ENCODE results near the gene ANKRD12.
A peak's percentile ranks its signal among the peaks of the same experiment; 100 is the strongest.
"Not testable (repeated sequence)": the region's sequence is repeated elsewhere in the genome, so short reads cannot be mapped to it uniquely, and the experiment has no call there.

ANKRD12 gene

DNA sequence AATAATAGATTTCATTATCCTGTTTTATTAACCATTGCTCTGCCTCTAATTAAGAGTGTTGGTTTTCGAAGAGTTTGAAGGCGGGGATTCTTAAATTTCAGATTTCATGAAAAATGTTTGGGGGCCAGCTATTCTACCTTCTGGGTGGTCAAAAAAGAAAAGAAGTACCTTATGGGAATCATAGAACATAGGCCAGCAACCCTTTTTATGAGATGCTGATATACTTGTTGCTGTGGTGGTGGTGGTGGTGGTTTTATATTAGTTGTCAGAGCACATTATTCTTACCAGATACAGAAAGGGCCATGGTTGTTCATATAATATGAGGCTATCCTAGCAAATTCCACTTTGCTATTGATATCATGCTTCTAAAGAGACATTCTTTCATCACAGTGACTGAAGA, 4.4 kb downstream of the ANKRD12 start:
- no peak for DNase-seq

DNA sequence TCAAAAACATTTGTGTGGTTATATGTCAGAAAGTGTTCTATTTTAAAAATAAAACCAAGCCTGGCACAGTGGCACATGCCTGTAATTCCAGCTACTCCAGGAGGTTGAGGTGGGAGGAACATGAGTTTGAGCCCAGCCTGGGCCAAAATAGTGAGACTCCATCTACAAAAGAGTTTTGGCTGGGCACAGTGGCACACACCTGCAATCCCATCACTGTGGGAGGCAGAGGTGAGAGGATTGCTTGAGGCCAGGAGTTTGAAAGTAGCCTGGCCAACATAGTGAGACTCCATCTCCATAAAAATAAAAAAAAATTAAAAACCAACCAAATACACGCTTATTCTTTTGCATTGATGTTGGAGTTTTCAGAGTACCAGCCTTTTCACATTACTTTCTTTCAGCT, 9.6 kb downstream of the ANKRD12 start:
- DNase-seq, result no peak

- DNase-seq, result peak; percentile 16
Observed at GRCh38 chr18:9147440-9148202, 11.0 kb downstream of the ANKRD12 start.

GRCh38 chr18:9148203-9148552, 11.6 kb downstream of the ANKRD12 start:
- no peak for DNase-seq

DNA sequence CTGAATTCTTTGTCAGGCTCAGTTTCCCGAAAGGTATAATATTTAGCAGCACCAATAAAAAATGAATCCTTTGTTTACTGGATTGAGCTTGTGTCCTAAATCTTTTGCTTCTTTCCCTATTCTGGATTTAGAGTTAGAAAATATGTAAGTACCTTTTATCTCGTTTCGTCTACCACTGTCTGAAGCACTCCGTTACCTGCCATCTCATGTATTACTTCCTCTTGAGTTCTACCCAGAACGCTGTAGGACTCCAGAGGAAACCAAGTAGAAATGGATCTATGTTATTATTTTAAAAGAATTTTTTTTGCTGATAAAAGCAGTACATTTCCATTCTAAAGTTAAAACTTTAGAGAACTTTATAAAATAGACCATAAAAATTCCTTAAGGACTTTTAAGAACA, 13.5 kb downstream of the ANKRD12 start:
- no peak for DNase-seq

GRCh38 chr18:9153256-9153655, 16.7 kb downstream of the ANKRD12 start:
- DNase-seq, result no peak

DNA sequence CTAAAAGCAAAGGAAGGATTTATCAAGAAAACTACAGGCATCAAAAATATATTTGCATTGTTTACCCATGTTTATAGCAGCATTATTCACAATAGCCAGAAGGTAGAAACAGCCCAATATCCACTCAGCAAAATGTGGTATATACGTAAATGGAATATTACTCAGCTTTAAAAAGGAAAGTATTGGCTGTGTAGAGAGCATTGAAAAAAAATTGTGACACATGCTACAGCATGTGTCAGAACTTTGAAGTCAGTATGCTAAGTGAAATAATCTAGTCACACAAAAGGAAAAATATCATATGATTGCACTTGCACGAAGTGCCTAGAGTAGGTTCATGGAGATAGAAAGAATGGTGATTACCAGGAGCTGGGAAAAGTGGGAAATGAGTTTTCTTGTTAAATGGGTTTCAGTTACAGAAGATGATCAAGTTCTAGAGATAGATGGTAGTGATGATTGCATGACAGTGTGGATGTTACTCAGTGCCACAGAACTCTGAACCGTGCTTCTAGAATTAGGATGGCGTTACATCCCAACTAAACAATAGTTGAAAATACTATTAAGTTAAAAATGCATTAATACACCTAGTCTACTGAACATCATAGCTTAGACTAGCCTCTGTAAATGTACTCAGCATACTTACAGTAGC, 20.1 kb downstream of the ANKRD12 start:
- DNase-seq, result no peak

GRCh38 chr18:9157806-9158205, 21.2 kb downstream of the ANKRD12 start:
- no peak for DNase-seq

DNA sequence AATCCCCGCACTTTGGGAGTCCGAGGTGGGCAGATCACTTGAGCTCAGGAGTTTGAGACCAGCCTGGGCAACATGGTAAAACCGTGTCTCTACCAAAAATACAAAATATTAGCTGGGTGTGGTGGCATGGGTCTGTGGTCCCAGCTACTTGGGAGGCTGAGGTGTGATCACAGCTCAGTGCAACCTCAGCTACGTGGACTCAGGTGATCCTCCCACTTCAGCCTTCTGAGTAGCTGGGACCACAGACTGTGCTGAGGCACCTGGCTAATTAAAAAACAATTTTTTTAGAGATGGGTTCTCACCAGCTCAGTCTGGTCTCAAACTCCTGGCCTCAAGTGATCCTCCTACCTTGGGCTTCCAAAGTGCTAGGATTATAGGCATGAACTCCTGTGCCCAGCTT, 23.4 kb downstream of the ANKRD12 start:
- no peak for DNase-seq

GRCh38 chr18:9162663-9163062, 26.1 kb downstream of the ANKRD12 start:
- not testable (repeated sequence) for DNase-seq

- not testable (repeated sequence) for DNase-seq
Observed at GRCh38 chr18:9164149-9164548, 27.6 kb downstream of the ANKRD12 start.

- DNase-seq, result not testable (repeated sequence)
Observed at GRCh38 chr18:9165883-9166282, 29.3 kb downstream of the ANKRD12 start.

- not testable (repeated sequence) for DNase-seq
Observed at GRCh38 chr18:9169515-9169914, 32.9 kb downstream of the ANKRD12 start.

- DNase-seq, result not testable (repeated sequence)
Observed at GRCh38 chr18:9171919-9172318, 35.3 kb downstream of the ANKRD12 start.

DNA sequence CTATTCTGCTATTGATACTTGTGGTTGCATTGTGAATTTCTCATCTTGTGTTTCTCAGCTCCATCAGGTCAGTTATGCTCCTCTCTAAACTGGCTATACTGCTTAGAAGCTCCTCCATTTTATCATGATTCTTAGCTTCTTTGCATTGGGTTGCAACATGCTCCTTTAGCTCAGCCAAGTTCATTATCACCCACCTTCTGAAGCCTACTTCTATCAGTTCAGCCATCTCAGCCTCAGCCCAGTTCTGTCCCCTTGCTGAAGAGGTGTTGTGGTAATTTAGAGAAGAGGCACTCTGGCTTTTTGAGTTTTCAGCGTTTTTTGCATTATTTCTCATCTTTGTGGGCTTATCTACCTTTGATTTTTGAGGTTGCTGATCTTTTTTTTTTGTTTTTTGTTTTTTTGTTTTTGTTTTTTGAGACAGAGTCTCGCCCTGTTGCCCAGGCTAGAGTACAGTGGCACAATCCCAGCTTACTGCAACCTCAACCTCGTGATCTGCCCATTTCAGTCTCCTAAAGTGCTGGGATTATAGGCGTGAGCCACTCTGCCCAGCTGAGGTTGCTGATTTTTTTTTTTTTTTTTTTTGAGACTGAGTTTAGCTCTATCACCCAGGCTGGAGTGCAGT, 36.0 kb downstream of the ANKRD12 start:
- no peak for DNase-seq

DNA sequence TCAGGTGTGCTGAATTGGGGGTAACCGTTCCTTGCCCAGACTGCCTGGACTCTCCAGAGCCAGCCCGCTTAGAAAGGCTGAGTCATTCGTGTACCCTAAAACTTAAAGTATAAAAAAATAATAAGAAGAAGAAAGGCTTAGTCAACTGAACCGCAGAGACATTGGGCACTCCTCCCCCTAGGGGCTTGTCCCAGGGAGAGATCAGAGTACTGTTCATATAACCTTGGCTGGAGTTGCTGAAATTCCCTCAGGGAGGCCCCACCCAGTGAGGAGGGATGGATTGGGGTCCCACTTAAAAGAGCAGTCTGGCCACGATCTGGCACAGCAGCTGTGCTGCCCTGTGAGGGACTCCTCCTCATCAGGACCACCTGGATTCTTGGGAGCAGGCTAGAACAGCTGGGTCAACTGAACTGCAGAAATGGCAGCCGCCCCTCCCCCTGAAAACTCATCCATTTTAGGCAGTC, 37.2 kb downstream of the ANKRD12 start:
- no peak for DNase-seq

GRCh38 chr18:9174302-9174701, 37.7 kb downstream of the ANKRD12 start:
- no peak for DNase-seq

- DNase-seq, result no peak
Observed at GRCh38 chr18:9175115-9175514, 38.5 kb downstream of the ANKRD12 start.

GRCh38 chr18:9177031-9177430, 40.5 kb downstream of the ANKRD12 start:
- no peak for DNase-seq

DNA sequence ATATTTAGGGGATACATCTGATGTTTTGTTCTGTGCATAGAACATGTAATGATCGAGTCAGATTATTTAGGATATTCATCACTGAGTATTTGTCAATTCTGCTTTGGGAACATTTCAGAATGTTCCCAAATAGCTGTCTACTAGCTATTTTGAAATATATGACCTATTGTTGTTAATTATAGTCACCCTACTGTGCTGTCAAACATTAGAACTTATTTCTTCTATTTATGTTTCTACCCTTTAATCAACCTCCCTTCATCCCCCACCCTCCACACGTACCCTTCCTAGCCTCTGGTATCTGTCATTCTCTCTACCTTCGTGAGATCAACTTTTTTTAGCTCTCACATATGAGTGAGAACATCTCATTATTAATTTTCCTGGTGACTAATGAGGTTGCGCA, 40.9 kb downstream of the ANKRD12 start:
- no peak for DNase-seq

DNA sequence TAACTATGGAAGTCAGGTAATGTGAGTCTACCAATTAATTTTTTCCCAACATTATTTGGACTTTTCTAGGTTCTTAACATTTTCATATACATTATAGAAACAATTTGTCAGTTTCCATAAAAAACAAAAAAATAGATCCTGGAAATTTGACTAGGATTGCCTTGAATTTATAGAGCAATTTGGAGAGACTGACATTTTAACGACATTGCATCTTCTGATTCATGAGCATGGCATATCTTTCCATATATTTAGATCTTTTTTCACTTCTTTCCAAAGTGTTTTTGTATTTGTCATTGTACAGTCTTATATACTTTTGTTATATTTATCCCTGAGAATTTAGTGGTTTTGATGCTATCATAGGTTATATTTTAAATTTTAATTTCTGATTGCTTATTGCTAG, 42.0 kb downstream of the ANKRD12 start:
- no peak for DNase-seq

DNA sequence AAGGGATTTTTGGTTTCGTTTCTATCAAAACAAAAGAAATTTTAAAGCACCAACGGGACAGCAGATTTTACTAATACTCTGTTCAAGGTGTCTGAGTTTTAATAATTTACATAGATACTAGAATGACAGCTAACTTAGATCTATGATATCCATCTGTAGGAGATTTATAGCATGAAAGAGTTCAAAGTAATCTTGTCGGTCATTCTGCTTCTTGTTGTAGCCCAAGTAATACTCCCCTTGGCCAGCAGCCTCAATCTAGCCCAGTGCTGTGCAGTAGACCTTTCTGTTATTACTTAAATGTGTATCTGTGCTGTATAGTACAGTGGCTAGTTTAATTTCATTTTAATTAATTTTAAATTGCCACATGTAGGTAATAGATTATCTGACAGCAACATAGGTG, 44.7 kb downstream of the ANKRD12 start:
- DNase-seq, result no peak

DNA sequence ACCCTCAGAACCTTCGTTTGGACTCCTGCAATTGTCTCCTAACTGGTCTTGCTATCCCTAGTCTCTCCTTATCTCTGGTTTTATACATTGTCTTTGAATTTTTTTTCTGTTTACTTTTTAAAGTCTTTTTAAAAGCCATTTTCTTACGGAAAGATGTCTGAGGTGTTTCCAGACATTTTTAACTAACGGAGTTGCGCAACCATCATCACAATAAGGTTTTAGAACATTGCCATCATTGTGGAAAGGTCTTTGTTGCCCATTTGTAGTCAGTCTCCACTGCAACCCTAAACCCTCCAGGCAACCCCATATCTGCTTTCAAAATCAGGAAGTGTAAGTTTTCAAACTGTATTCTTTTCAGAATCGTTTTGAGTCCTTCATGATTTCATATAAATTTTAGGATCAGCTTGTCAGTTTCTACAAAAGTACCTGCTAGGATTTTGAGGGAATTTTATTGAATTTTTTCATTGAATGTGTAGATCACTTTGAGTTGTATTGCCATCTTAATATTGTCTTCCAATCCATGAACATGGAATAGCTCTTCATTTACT, 46.3 kb downstream of the ANKRD12 start:
- DNase-seq, result no peak

Data from right kidney (tissue), 1 donor.